SW480 (cell line): ENCODE data around the gene DDX49.

Source experiments
- DNase-seq: peaks from one replicate; pipeline ENCODE4 v3.0.0-alpha.2; 2016; ENCODE audit warnings: low spot score

Gene DDX49

GRCh38 chr19:18919086-18919899 lies at the start of gene DDX49, which contains the start of gene COPE:
TSS of gene DDX49 (plus strand) at chr19:18919715. CDS start at chr19:18919742, 27 bp downstream.
TSS of gene COPE (minus strand) at chr19:18919387. CDS start at chr19:18919348, 39 bp downstream.
- peak; percentile 100 for DNase-seq

GRCh38 chr19:18869781-18870530 lies 49.6 kb upstream of the DDX49 start:
- DNase-seq = no peak

- DNase-seq = no peak
These were observed 48.9 kb upstream of the DDX49 start for GRCh38 chr19:18870531-18871172.

- DNase-seq = no peak
These were observed 48.0 kb upstream of the DDX49 start for GRCh38 chr19:18871543-18871942.

GRCh38 chr19:18875726-18876125 lies 43.8 kb upstream of the DDX49 start:
- DNase-seq = no peak

- DNase-seq = no peak
These were observed 42.6 kb upstream of the DDX49 start for GRCh38 chr19:18876865-18877264.

GRCh38 chr19:18878058-18878797 lies 41.3 kb upstream of the DDX49 start:
- DNase-seq = no peak

GRCh38 chr19:18878858-18879578 lies 40.5 kb upstream of the DDX49 start:
- DNase-seq = no peak

GRCh38 chr19:18879579-18880373 lies 39.7 kb upstream of the DDX49 start:
- peak; percentile 77 for DNase-seq

- DNase-seq = no peak
These were observed 38.0 kb upstream of the DDX49 start for GRCh38 chr19:18881491-18881890.

- DNase-seq = peak; percentile 80
These were observed 35.8 kb upstream of the DDX49 start for GRCh38 chr19:18883526-18884304.

GRCh38 chr19:18886972-18887371 lies 32.5 kb upstream of the DDX49 start:
- no peak for DNase-seq

- no peak for DNase-seq
These were observed 29.4 kb upstream of the DDX49 start for GRCh38 chr19:18889949-18890745.

GRCh38 chr19:18893587-18894253 lies 25.8 kb upstream of the DDX49 start:
- no peak for DNase-seq

- DNase-seq = no peak
These were observed 25.1 kb upstream of the DDX49 start for GRCh38 chr19:18894254-18895037.

- peak; percentile 83 for DNase-seq
These were observed 24.3 kb upstream of the DDX49 start for GRCh38 chr19:18895038-18895823.
